Occipital lobe (tissue), 2 donors: ENCODE results near the gene GABRR2. TPM values are rescaled to one million over a fixed set of nuclear protein-coding genes. Genes with fewer than 3 reads are reported as not detected.

Source experiments
- DNase-seq: peaks from one replicate; lab custom pipeline; 2025; lab: John Stamatoyannopoulos, UW
- total RNA-seq: library from RNA; depleted of rRNA; stranded (reverse); fragments of >200 nt; gene quantifications from one replicate; pipeline ENCODE4 v1.2.3, GENCODE V29; 2014

The GABRR2 gene
- total RNA-seq, result 0.16 TPM

DNA sequence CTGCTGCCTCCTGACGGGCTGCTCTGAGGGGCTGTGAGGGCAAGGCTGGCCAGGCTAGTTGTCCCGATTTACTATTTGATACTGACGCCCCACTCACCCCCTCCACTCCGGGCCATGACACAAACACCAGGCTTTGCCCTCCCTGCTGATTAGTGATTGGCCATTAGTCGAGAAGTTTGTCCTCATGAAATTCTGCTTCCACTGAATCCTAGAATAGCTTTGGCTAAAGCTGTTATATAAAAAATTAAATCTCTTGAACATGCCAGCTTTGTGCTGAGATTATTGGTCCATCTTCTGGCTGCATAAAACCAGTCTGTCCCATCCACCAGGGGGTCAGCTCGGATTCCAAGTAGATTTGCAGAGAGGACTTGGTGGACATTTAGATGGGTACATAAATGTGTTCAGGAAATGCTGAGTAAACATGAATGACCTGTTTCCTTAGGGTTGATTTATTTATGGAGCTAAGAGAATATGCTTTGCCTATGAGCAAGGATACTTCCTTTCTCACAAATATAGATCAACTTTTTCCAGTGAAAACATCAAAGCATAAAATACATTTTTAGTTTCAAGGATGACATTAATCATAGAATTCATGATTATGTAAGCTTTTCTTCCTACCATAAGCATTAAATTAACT, at the start of gene GABRR2:
GABRR2 (minus strand) TSS at position 51 of the 637 bp plus-strand sequence. CDS start 134 bp downstream, outside the sequence.
- DNase-seq, result no peak

DNA sequence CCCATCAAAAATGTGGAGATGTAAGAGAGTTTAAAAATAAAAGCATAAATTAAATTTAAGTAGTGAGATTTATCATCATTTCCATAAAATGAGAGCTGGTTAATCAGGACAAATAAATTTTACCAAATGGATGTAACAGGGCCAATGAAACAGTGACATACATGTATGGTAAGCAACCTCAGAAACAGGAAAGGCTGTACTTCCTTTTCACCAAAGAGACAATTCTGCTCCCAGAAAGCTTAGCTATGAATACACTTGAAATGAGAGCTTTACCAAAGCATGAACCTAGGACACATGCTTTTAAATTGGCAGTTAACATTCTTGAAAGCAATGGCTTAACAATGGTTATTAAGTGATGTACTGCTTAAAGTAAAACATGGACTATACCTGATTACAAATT, 49.5 kb upstream of the GABRR2 start:
- no peak for DNase-seq

- DNase-seq, result no peak
Observed at GRCh38 chr6:89361171-89361570, 46.1 kb upstream of the GABRR2 start.

DNA sequence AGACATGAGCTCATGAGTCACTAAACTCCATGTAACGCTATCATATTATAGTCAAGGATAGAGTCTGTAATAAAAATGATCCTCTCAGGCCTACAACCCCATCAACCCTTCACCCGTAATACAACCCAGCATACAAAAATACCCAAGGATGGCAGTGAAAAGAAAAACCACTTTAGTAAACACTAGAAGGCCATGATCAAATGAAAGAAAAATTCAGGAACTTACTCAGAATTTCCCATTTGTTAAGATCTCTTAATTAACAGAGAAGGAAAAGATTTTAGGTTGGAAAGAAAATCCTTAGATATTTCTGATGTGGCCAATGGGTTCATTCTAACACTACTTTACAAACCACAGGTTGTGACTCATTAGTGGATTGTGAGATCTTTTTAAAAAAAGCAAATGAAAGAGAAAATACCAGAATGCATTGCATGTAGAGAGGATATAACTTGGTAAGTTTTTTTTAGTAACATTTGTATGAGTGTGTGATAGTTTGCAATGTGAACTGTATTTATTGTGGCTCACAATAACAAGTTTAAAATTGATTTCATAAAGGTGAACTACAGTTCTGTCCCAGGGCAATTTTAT, 45.4 kb upstream of the GABRR2 start:
- DNase-seq, result no peak

GRCh38 chr6:89359561-89359960, 44.5 kb upstream of the GABRR2 start:
- DNase-seq, result no peak

- no peak for DNase-seq
Observed at GRCh38 chr6:89357390-89357789, 42.3 kb upstream of the GABRR2 start.

DNA sequence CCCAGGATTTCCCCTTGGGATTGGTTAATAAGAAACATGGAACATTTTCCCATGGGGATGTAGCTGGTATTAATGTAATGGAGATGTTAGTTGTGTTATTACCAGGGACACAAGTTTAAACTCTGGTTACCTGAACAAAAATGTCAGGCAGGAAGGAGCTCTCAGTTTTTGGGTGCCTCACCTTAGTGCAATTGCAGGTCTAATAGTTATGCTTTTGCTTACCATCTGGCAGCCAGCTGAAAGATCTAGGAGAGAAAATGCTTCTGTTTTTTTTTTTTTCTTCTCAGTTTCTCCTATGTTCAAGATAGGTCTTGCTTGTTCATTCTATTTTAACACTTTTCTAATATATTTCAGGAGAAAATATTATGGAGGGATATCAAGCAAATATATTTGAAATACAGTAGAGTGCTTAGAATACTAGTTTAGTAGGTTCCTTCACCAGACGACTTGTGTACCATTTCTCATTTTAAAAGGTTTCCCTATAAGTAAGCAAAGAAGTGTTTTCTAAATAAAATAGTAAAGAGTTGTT, 41.6 kb upstream of the GABRR2 start:
- no peak for DNase-seq

DNA sequence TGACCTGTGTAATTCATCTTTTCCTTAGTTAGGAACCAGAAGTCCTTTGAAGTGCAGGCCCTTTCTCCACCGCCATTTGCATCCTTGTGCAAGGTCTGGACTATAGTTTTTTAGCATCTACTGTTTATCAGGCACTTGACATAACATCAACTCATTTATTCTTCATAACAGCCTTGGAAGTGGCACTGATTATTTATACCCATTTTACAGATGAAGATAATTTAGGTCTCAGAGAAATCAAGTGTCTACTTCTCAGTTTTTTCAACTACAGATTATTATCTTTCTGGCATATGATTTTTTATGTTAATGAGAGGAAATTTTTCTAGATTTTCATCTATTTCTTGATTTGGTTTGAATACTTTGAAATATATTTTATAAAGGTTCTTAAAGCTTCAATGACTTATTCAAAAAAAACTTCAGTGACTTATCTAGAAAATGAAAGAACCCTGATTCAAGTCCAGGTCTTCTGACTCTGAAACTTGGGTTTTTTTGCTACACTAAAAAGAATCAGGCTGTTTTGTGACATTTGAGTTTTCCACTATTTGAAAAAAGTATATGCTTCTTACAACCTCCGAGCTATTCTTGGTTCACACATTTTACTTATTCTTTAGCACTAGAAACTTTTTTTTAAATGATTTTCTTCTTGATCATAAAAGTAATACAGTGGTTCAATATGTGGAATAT, 40.6 kb upstream of the GABRR2 start:
- no peak for DNase-seq

- no peak for DNase-seq
Observed at GRCh38 chr6:89353702-89354392, 38.7 kb upstream of the GABRR2 start.

DNA sequence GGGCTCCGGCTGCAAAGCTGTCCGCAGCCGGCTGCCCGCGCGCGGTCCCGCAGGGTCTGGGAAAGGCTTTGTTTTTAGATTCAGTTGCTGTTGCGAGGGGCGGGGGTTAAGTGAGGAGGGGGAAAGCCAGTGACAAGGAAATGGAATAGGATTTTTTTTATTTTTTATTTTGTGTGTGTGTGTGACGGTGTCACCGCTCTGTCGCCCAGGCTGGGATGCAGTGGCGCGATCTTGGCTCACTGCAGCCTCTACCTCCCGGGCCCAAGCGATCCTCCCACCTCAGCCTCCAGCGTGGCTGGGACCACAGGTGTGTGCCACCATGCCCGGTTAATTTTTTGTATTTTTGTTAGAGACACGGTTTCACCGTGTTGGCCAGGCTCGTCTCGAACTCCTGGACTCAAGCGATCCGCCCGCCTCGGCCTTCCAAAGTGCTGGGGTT, 38.0 kb upstream of the GABRR2 start:
- no peak for DNase-seq

- DNase-seq, result peak; percentile 85
Observed at GRCh38 chr6:89352278-89353117, 37.4 kb upstream of the GABRR2 start, which contains the start of gene UBE2J1. Gene UBE2J1 (minus strand): TSS chr6:89352722. CDS start chr6:89352569, 153 bp downstream.

- DNase-seq, result no peak
Observed at GRCh38 chr6:89351671-89352277, 36.7 kb upstream of the GABRR2 start.

GRCh38 chr6:89350281-89350966, 35.3 kb upstream of the GABRR2 start:
- DNase-seq, result no peak

- no peak for DNase-seq
Observed at GRCh38 chr6:89348372-89348771, 33.3 kb upstream of the GABRR2 start.

DNA sequence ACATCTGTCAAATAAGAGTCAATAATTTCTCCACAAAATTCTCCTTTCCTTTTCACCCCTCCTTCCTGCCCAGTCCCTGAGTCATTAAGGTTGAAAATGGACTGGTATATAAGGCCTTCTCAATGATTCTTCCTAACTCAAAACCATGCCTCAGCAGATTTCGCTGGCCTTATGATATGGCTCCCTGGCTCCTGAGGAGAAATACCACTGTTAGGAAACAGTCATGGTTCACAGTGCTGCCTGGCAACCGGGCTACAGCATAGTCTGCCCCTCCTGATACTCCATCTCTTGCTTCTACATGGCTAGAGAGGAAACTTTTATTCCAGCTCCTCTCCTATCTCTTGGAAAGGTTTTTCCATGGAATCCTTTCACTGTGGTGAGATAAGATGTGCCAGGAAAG, 32.7 kb upstream of the GABRR2 start:
- no peak for DNase-seq

GRCh38 chr6:89346433-89346832, 31.3 kb upstream of the GABRR2 start:
- DNase-seq, result no peak

- no peak for DNase-seq
Observed at GRCh38 chr6:89339565-89339964, 24.5 kb upstream of the GABRR2 start.

DNA sequence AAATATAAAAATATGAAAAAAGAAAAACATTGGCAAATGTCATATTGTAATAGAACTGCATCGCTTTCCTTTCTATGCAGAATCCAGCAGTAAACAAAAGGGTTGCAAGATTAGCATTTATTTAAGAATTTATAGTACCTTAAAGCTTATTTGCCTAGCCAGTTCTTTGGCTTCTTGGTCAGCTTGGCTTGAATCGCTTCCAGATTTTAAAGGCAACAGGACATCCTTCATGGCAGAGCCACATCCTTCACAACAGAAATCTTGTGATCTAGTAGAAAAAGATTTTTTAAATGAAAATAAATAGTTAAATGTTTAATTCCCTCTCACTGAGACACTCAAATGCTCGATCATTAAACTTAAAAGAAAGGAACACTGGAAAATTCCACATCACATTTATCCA, 20.1 kb upstream of the GABRR2 start:
- DNase-seq, result no peak

DNA sequence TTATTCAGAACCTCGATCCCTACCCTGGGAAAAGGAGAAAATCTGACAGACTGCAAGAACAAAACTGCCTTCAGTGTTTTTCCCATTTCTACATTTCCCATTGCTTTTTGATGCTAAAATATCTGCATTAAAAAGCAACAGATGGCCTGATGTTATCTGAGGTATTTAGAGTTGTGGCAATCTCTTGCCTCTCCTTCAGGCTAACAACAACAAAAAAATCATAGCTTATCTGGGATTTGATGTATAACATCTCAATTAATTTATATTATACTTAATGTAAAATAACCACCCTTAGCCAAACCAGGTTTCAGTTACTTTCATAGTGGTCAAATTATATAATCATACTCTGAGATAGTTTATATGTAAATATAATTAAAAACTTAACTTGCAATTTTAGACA, 15.8 kb upstream of the GABRR2 start:
- no peak for DNase-seq

DNA sequence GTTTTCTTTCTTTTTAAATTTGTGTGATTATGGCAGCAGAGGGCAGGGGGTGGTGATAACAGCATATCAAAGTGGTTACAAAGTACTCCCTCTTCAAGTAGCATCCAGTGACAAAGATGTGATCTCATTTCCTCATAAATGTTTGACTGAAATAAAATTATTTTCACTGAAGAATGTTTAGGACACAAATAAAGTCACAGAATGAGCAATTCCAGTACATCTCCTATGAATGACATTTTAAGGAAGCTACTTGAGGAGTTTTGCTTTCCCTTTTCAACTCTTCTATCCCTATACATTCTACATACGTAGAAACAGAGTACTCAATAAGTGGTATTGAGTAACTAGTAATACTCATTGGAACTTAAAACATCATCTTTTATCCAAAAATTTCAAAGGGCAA, 13.9 kb upstream of the GABRR2 start:
- no peak for DNase-seq
